WTC11 (cell line): Measurements from ENCODE around the gene C10orf90. TPM values are rescaled to one million over a fixed set of nuclear protein-coding genes. Genes with fewer than 3 reads are reported as not detected.
A peak's percentile ranks its signal among the peaks of the same experiment; 100 is the strongest.

ENCODE experiments used
- ATAC-seq: fragments of 200-7000 bp; cut with Tn5 transposase; 2 replicates; pipeline ENCODE4 v1.10.0; 2021; ENCODE audit warnings: mild to moderate bottlenecking, moderate library complexity
- CTCF ChIA-PET: fragments of 300-600 bp; sonication (Branson Sonifier 250); formaldehyde crosslinking; loops from one replicate; lab custom pipeline; 2021; ENCODE audit warnings: antibody characterized with exemption; lab: Charles Lee
- POLR2A ChIA-PET: fragments of 350-600 bp; sonication (Branson Sonifier 250); formaldehyde crosslinking; loops from one replicate; lab custom pipeline; 2021; ENCODE audit warnings: antibody characterized with exemption; lab: Charles Lee
- DNase-seq: peaks from one replicate; pipeline ENCODE4 v3.0.0; 2021; ENCODE audit warnings: low spot score
- H3K27ac Mint-ChIP-seq: 2 replicates; pipeline ENCODE4 v1.8.0; 2021; ENCODE audit warnings: mixed read lengths
- H3K27me3 Mint-ChIP-seq: 2 replicates; pipeline ENCODE4 v1.8.0; 2021; ENCODE audit warnings: low read depth, mild to moderate bottlenecking, moderate library complexity, mixed read lengths
- H3K36me3 Mint-ChIP-seq: 2 replicates; pipeline ENCODE4 v1.8.0; 2021; ENCODE audit warnings: mixed read lengths
- H3K4me1 Mint-ChIP-seq: 2 replicates; pipeline ENCODE4 v1.8.0; 2022; ENCODE audit warnings: mixed read lengths
- H3K4me3 Mint-ChIP-seq: 2 replicates; pipeline ENCODE4 v1.8.0; 2021; ENCODE audit warnings: mild to moderate bottlenecking, moderate library complexity, mixed read lengths
- H3K9me3 Mint-ChIP-seq: 2 replicates; pipeline ENCODE4 v1.8.0; 2021; ENCODE audit warnings: mixed read lengths
- ESRRA ChIP-seq: sonication (generic); formaldehyde crosslinking; IDR thresholded peaks from 2 replicates; pipeline ENCODE4 v1.8.1; 2022; ENCODE audit warnings: mild to moderate bottlenecking, missing genetic modification reagents, borderline replicate concordance
- FOXK1 ChIP-seq: sonication (generic); formaldehyde crosslinking; IDR thresholded peaks from 2 replicates; pipeline ENCODE4 v1.8.0; 2022; ENCODE audit warnings: mild to moderate bottlenecking, moderate library complexity, missing genetic modification reagents
- JAZF1 ChIP-seq: fragments of 250-450 bp; sonication (Bioruptor Pico); IDR thresholded peaks from 2 replicates; pipeline ENCODE4 v1.9.0; 2021; ENCODE audit warnings: moderate library complexity, mild to moderate bottlenecking, inconsistent platforms
- JUN ChIP-seq: sonication (generic); formaldehyde crosslinking; IDR thresholded peaks from 2 replicates; pipeline ENCODE4 v1.8.0; 2023; ENCODE audit warnings: mild to moderate bottlenecking, missing genetic modification reagents
- NR2C2 ChIP-seq: sonication (generic); formaldehyde crosslinking; IDR thresholded peaks from 2 replicates; pipeline ENCODE4 v1.8.0; 2022; ENCODE audit warnings: mild to moderate bottlenecking, missing genetic modification reagents
- NR3C1 ChIP-seq: sonication (generic); formaldehyde crosslinking; conservative IDR thresholded peaks from 2 replicates; pipeline ENCODE4 v1.8.1; 2023; ENCODE audit warnings: low read depth, mild to moderate bottlenecking, missing genetic modification reagents
- OVOL2 ChIP-seq: fragments of 250-450 bp; sonication (Bioruptor Pico); IDR thresholded peaks from 2 replicates; pipeline ENCODE4 v1.9.0; 2021; ENCODE audit warnings: mild to moderate bottlenecking, borderline replicate concordance
- RELA ChIP-seq: sonication (generic); formaldehyde crosslinking; IDR thresholded peaks from 2 replicates; pipeline ENCODE4 v1.8.1; 2022; ENCODE audit warnings: missing genetic modification reagents, mild to moderate bottlenecking, borderline replicate concordance
- ZNF317 ChIP-seq: sonication (generic); formaldehyde crosslinking; IDR thresholded peaks from 2 replicates; pipeline ENCODE4 v1.8.1; 2023; ENCODE audit warnings: low read depth, mild to moderate bottlenecking, moderate library complexity, missing genetic modification reagents, borderline replicate concordance
- total RNA-seq: library from RNA; stranded (reverse); gene quantifications from 3 replicates; pipeline ENCODE4 v1.2.3, GENCODE V29; 2021
- TF ChIP-seq, protein P1 (sequence below): fragments of 250-450 bp; sonication (Bioruptor Pico); IDR thresholded peaks from 2 replicates; pipeline ENCODE4 v2.1.2; 2022; ENCODE audit warnings: mild to moderate bottlenecking, moderate library complexity
- TF ChIP-seq, protein P2 (sequence below): sonication (generic); formaldehyde crosslinking; IDR thresholded peaks from 2 replicates; pipeline ENCODE4 v1.8.1; 2023; ENCODE audit warnings: mild to moderate bottlenecking, missing genetic modification reagents, moderate library complexity
- TF ChIP-seq, protein P3 (sequence below): sonication (generic); formaldehyde crosslinking; IDR thresholded peaks from 2 replicates; pipeline ENCODE4 v1.8.1; 2022; ENCODE audit warnings: mild to moderate bottlenecking, missing genetic modification reagents, moderate library complexity, borderline replicate concordance
- TF ChIP-seq, protein P4 (sequence below): sonication (generic); formaldehyde crosslinking; IDR thresholded peaks from 2 replicates; pipeline ENCODE4 v1.8.0; 2023; ENCODE audit warnings: mild to moderate bottlenecking, missing genetic modification reagents
- TF ChIP-seq, protein P5 (sequence below): sonication (generic); formaldehyde crosslinking; IDR thresholded peaks from 2 replicates; pipeline ENCODE4 v1.8.0; 2022; ENCODE audit warnings: mild to moderate bottlenecking, missing genetic modification reagents
- TF ChIP-seq, protein P6 (sequence below): fragments of 200-600 bp; IDR thresholded peaks from 2 replicates; pipeline ENCODE4 v1.8.0; 2022; ENCODE audit warnings: antibody characterized with exemption

Gene C10orf90
- total RNA-seq, 1 experiment from 2014 or later: 0.85 TPM

DNA sequence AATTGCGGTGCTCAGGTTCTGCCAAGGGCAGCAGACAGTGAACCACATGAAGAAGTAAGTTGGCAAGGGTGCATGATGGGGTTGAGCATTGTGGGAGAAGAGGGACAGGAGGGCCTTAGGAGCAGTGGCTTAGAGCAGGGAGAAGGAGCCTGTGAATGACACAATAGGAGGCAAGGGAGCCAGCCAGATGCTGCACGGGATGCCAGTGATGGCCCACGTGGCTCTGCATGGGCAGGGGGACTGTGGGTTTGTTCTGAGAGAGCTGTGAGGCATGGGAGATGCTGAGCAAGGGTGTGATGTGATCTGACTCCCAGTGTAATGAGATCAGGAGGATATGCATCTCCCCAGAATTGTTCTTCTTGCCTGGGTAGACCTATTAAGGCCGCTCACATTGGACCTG lies 60.9 kb downstream of the C10orf90 start (continued):
- TF ChIP-seq RELA (CRISPR knock-in tag): no peak
- no peak for TF ChIP-seq FOXK1
- TF ChIP-seq NR2C2: no peak
- no peak for TF ChIP-seq JUN (CRISPR knock-in tag)
- TF ChIP-seq, protein P1, sequence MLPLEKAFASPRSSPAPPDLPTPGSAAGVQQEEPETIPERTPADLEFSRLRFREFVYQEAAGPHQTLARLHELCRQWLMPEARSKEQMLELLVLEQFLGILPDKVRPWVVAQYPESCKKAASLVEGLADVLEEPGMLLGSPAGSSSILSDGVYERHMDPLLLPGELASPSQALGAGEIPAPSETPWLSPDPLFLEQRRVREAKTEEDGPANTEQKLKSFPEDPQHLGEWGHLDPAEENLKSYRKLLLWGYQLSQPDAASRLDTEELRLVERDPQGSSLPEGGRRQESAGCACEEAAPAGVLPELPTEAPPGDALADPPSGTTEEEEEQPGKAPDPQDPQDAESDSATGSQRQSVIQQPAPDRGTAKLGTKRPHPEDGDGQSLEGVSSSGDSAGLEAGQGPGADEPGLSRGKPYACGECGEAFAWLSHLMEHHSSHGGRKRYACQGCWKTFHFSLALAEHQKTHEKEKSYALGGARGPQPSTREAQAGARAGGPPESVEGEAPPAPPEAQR: no peak

DNA sequence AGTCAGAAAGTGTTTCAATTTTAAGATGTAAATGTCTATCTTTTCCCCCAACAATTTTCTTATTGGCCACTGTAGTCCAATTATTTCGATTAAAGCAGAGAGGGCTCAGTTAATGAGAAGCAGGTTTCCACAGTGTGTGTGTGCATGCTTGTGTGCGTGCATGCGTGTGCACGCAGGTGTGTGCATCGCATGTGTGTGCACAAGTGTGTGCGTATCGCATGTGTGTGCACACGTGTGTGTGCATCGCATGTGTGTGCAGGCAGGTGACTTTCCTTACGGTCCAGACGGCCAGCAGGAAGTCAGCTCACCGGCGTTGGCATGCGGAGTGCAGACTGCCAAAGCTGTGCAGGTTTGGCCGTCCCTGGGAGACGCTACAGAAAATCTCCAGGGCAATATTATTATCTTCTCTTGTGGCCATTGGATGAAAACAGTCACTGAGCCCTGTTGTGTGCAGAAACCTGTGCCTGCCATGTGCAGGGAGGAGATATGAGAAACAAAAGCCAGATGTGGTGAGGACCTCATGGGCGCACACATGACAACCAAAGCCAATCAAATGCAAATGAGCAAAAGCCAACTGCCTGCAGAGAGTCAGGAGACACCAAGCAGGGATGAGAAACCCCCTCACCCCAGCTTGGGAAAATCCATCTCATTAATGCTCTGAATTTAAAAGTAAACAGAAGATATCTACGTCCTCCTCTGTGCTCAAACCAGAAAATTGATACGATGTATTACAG lies 70.4 kb downstream of the C10orf90 start:
- CTCF ChIA-PET: interaction anchor here (0.6 to 3.3 kb wide), 12 partner anchors 12 to 149 kb away, joined by 3 to 17 read pairs (median 4); partner anchors contain the start of gene C10orf90
- Mint-ChIP-seq H3K4me3 (no peak overlapping the region), H3K27me3 (no peaks in the 10 kb centered on the region), H3K9me3 (no peaks in the 10 kb centered on the region), H3K36me3 (no peaks in the 10 kb centered on the region), H3K4me1 (peaks cover 24% of the 10 kb centered on the region), H3K27ac (peak overlapping the region; percentile 14; the same call in 1 of the 2 replicates)
- DNase-seq (no peak), ATAC-seq (peak; percentile 19; the same call in 1 of the 2 replicates)
- POLR2A ChIA-PET: no interaction called here
- TF ChIP-seq, protein P2, sequence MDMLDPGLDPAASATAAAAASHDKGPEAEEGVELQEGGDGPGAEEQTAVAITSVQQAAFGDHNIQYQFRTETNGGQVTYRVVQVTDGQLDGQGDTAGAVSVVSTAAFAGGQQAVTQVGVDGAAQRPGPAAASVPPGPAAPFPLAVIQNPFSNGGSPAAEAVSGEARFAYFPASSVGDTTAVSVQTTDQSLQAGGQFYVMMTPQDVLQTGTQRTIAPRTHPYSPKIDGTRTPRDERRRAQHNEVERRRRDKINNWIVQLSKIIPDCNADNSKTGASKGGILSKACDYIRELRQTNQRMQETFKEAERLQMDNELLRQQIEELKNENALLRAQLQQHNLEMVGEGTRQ (CRISPR knock-in tag): 0 out of 2 replicates have a peak, but pooled peaks have one; percentile 18
- no peak for TF ChIP-seq OVOL2

DNA sequence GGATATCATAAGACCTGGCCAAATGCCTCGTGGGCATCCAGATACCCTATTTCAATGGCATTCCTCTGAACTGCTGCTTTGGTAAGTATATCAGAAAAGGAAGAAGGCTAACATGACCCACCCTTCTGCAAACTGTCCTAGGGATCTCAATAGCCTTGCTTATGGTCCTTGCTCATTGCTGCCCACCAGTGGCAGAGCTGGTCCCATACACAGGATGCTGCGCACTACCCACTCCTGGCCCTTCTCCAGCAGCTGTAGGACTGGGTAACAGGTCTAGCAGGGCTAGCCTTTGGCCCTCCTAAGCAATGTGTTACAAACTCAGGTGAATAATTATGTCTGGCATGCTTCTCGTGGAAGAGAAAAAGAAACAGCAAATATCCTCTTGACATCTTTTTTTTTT lies 72.5 kb downstream of the C10orf90 start:
- ATAC-seq: peak; percentile 94
- ChIA-PET POLR2A (interaction anchor here (0.6 kb wide), 1 partner anchor 409 kb away, joined by 3 read pairs; no protein-coding TSS in a partner anchor), CTCF (interaction anchor here (0.5 to 3.3 kb wide), 26 partner anchors 13 to 664 kb away, joined by 3 to 17 read pairs (median 4); no protein-coding TSS in a partner anchor)

DNA sequence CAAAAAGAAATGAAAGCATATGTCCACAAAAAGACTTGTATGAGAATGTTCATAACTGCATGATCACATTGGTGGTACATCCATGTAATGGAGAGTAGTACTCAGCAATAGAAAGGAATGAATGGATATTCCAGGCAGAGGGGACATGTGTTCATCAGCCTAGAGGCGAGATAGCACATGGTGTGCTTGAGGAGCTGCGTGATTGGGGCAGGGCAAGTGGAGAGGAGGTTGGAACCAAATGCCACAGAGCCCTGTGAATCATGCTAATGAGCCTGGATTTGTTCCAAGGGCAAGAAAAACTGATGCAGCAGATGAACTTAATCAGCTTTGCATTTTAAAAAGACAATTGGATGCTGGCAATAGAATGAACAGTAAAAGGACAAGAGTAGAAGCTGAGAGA lies 73.3 kb downstream of the C10orf90 start:
- ATAC-seq (no peak), DNase-seq (no peak)
- no peak overlapping the region for H3K4me3 Mint-ChIP-seq
- no peaks in the 10 kb centered on the region for H3K9me3 Mint-ChIP-seq
- no peaks in the 10 kb centered on the region for H3K36me3 Mint-ChIP-seq
- peaks cover 24% of the 10 kb centered on the region for H3K4me1 Mint-ChIP-seq
- ChIA-PET POLR2A (no interaction called here), CTCF (interaction anchor here (0.7 to 3.3 kb wide), 10 partner anchors 14 to 663 kb away, joined by 3 to 17 read pairs (median 4); no protein-coding TSS in a partner anchor)
- H3K27ac Mint-ChIP-seq: no peak overlapping the region
- no peaks in the 10 kb centered on the region; the same call in 1 of the 2 replicates for H3K27me3 Mint-ChIP-seq
- TF ChIP-seq, protein P3, sequence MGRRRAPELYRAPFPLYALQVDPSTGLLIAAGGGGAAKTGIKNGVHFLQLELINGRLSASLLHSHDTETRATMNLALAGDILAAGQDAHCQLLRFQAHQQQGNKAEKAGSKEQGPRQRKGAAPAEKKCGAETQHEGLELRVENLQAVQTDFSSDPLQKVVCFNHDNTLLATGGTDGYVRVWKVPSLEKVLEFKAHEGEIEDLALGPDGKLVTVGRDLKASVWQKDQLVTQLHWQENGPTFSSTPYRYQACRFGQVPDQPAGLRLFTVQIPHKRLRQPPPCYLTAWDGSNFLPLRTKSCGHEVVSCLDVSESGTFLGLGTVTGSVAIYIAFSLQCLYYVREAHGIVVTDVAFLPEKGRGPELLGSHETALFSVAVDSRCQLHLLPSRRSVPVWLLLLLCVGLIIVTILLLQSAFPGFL (CRISPR knock-in tag): no peak
- TF ChIP-seq, protein P4, sequence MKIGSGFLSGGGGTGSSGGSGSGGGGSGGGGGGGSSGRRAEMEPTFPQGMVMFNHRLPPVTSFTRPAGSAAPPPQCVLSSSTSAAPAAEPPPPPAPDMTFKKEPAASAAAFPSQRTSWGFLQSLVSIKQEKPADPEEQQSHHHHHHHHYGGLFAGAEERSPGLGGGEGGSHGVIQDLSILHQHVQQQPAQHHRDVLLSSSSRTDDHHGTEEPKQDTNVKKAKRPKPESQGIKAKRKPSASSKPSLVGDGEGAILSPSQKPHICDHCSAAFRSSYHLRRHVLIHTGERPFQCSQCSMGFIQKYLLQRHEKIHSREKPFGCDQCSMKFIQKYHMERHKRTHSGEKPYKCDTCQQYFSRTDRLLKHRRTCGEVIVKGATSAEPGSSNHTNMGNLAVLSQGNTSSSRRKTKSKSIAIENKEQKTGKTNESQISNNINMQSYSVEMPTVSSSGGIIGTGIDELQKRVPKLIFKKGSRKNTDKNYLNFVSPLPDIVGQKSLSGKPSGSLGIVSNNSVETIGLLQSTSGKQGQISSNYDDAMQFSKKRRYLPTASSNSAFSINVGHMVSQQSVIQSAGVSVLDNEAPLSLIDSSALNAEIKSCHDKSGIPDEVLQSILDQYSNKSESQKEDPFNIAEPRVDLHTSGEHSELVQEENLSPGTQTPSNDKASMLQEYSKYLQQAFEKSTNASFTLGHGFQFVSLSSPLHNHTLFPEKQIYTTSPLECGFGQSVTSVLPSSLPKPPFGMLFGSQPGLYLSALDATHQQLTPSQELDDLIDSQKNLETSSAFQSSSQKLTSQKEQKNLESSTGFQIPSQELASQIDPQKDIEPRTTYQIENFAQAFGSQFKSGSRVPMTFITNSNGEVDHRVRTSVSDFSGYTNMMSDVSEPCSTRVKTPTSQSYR (CRISPR knock-in tag): no peak
- no peak for TF ChIP-seq ZNF317 (CRISPR knock-in tag)
- no peak for TF ChIP-seq NR3C1 (CRISPR knock-in tag)
- no peak for TF ChIP-seq ESRRA
- TF ChIP-seq JAZF1 (CRISPR knock-in tag): no peak

More for the DNA sequence above, 72.5 kb downstream of the C10orf90 start:
- no peaks in the 10 kb centered on the region for H3K9me3 Mint-ChIP-seq
- H3K4me1 Mint-ChIP-seq: peaks cover 24% of the 10 kb centered on the region
- DNase-seq: peak; percentile 76
- no peak overlapping the region for H3K4me3 Mint-ChIP-seq
- TF ChIP-seq, protein P5, sequence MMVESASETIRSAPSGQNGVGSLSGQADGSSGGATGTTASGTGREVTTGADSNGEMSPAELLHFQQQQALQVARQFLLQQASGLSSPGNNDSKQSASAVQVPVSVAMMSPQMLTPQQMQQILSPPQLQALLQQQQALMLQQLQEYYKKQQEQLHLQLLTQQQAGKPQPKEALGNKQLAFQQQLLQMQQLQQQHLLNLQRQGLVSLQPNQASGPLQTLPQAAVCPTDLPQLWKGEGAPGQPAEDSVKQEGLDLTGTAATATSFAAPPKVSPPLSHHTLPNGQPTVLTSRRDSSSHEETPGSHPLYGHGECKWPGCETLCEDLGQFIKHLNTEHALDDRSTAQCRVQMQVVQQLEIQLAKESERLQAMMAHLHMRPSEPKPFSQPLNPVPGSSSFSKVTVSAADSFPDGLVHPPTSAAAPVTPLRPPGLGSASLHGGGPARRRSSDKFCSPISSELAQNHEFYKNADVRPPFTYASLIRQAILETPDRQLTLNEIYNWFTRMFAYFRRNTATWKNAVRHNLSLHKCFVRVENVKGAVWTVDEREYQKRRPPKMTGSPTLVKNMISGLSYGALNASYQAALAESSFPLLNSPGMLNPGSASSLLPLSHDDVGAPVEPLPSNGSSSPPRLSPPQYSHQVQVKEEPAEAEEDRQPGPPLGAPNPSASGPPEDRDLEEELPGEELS (CRISPR knock-in tag): no peak
- TF ChIP-seq, protein P6, sequence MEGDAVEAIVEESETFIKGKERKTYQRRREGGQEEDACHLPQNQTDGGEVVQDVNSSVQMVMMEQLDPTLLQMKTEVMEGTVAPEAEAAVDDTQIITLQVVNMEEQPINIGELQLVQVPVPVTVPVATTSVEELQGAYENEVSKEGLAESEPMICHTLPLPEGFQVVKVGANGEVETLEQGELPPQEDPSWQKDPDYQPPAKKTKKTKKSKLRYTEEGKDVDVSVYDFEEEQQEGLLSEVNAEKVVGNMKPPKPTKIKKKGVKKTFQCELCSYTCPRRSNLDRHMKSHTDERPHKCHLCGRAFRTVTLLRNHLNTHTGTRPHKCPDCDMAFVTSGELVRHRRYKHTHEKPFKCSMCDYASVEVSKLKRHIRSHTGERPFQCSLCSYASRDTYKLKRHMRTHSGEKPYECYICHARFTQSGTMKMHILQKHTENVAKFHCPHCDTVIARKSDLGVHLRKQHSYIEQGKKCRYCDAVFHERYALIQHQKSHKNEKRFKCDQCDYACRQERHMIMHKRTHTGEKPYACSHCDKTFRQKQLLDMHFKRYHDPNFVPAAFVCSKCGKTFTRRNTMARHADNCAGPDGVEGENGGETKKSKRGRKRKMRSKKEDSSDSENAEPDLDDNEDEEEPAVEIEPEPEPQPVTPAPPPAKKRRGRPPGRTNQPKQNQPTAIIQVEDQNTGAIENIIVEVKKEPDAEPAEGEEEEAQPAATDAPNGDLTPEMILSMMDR: peak; percentile 70
- no peaks in the 10 kb centered on the region; the same call in 1 of the 2 replicates for H3K27me3 Mint-ChIP-seq
- no peaks in the 10 kb centered on the region for H3K36me3 Mint-ChIP-seq
- H3K27ac Mint-ChIP-seq: no peak overlapping the region
